Subcutaneous abdominal adipose tissue (tissue), 5 donors: ENCODE measurements around the gene AP1G1.

ENCODE experiments used
- H3K27ac ChIP-seq: one replicate; pipeline ENCODE4 v1.7.0; 2013; ENCODE audit warnings: low read depth, mild to moderate bottlenecking, inconsistent platforms, low read length, moderate library complexity
- H3K27me3 ChIP-seq, 5 donors: one replicate each; pipeline ENCODE4 v1.7.0; 2013; ENCODE audit warnings: low read length in 5 of 5, inconsistent platforms in 1 of 5; ENCODE audit not compliant: control insufficient read depth in 5 of 5, insufficient read depth in 4 of 5
- H3K36me3 ChIP-seq, 5 donors: one replicate each; pipeline ENCODE4 v1.7.0; 2013; ENCODE audit warnings: low read length in 5 of 5; ENCODE audit not compliant: control insufficient read depth in 5 of 5, insufficient read depth in 5 of 5
- H3K4me1 ChIP-seq, 5 donors: one replicate each; pipeline ENCODE4 v1.7.0; 2013; ENCODE audit warnings: low read length in 5 of 5, mild to moderate bottlenecking in 3 of 5, moderate library complexity in 1 of 5; ENCODE audit not compliant: control insufficient read depth in 5 of 5, insufficient read depth in 5 of 5
- H3K4me3 ChIP-seq, 5 donors: one replicate each; pipeline ENCODE4 v1.7.0; 2013; ENCODE audit warnings: low read length in 5 of 5, low read depth in 1 of 5
- H3K9ac ChIP-seq, 5 donors: one replicate each; pipeline ENCODE4 v1.7.0; 2013; ENCODE audit warnings: low read length in 5 of 5, mild to moderate bottlenecking in 4 of 5, moderate library complexity in 3 of 5
- H3K9me3 ChIP-seq, 5 donors: one replicate each; pipeline ENCODE4 v1.7.0; 2013; ENCODE audit warnings: low read length in 5 of 5; ENCODE audit not compliant: control insufficient read depth in 5 of 5
- donor health status: healthy.
- donor health status: healthy.
- donor health status: healthy.
- donor health status: healthy.
- donor health status: healthy.

The AP1G1 gene

DNA sequence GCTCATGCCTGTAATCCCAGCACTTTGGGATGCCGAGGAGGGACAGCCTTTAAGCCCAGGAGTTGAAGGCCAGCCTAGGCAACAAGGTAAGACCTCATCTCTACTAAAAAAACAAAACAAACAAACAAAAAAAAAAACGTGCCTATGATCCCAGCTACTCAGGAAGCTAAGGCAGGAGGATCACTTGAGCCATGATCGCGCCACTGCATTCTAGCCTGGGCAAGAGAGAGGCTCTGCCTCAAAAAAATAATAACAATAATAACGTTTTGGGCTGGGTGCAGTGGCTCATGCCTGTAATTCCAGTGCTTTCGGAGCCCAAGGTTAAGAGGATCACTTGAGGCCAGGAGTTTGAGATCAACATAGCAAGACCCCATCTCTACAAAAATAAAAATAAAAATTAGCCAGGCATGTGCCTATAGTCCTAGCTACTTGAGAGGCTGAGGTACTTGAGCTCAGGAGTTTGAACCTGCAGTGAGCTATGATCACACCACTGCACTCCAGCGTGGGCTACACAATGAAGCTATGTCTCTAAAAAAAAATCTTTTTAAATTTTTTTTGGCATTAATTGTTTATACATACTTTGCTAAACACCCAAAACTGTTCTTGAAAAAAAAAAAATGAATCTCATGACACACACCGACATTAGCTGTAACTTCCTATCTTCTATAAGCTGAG, 87.4 kb downstream of the AP1G1 start:
- H3K4me1 ChIP-seq: peaks cover 0 to 21% (median 14%) of the 10 kb centered on the region in 5 donors
- no peak overlapping the region for H3K4me3 ChIP-seq
- H3K9ac ChIP-seq: no peak overlapping the region
- no peaks in the 10 kb centered on the region for H3K27me3 ChIP-seq
- no peak overlapping the region for H3K27ac ChIP-seq
- no peaks in the 10 kb centered on the region for H3K9me3 ChIP-seq
- no peaks in the 10 kb centered on the region for H3K36me3 ChIP-seq

DNA sequence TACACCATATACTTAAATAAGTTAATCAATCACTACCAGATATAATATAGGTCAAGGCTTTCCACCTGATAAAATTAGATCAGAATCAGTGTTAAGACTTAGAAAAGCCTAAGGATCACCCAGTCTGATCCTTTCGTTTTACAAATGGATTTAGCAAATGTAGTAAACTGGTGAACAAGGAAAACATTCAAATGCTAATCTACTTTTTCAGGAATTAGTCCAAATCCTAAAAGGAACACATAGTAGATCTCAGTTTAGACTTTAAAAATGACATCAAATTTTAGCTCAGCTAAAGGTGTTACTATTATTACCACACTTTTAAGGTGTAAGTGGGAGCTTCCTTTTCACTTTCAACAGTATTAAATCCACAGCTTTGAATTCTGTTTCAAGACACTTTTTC, 96.1 kb downstream of the AP1G1 start:
- no peak overlapping the region for H3K9ac ChIP-seq
- H3K27me3 ChIP-seq: no peaks in the 10 kb centered on the region
- H3K27ac ChIP-seq: no peak overlapping the region
- peaks cover 2 to 10% (median 5%) of the 10 kb centered on the region in 5 donors for H3K36me3 ChIP-seq
- H3K4me3 ChIP-seq: no peak overlapping the region
- H3K4me1 ChIP-seq: peaks cover 0 to 10% (median 10%) of the 10 kb centered on the region in 5 donors
- no peaks in the 10 kb centered on the region for H3K9me3 ChIP-seq

GRCh38 chr16:71711789-71712188, 96.8 kb downstream of the AP1G1 start:
- Histone ChIP-seq H3K4me3 (no peak overlapping the region), H3K36me3 (peaks cover 2 to 10% (median 5%) of the 10 kb centered on the region in 5 donors), H3K4me1 (peaks cover 0 to 10% (median 10%) of the 10 kb centered on the region in 5 donors), H3K27ac (no peak overlapping the region), H3K9ac (no peak overlapping the region), H3K27me3 (no peaks in the 10 kb centered on the region), H3K9me3 (no peaks in the 10 kb centered on the region)

DNA sequence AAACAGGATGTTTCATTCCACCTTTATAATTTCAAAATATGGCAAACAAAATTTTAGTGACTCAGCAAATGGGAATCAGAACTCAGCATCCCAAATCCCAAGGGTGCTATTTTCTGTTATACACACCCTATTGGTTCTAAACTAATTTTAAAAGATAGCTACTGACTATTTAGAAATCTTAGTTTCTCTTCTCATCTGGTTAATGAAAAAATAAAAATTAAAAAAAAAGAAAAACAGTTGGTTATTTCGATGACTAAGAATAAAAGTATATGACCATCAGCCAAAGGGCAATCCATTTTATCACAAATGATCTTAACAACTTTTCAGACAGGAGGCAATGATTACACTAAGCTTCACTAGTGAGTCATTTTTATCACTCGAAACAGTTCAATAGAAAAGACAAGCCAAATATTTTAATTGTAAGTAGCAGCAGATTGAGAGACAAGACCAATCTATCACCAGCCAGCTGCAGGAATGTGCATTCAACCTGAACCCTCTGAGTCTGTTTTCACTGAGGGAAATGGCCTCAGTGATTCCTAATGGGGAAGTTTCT, 99.3 kb downstream of the AP1G1 start:
- Histone ChIP-seq H3K27ac (peak overlapping the region; percentile 42), H3K9ac (no peak overlapping the region), H3K9me3 (no peaks in the 10 kb centered on the region), H3K36me3 (peaks cover under 1 to 8% (median 2%) of the 10 kb centered on the region in 5 donors), H3K4me3 (peak overlapping the region in 1 of 5 donors; percentile 13), H3K4me1 (peaks cover 0 to 10% (median 10%) of the 10 kb centered on the region in 5 donors), H3K27me3 (no peaks in the 10 kb centered on the region)

- no peak overlapping the region for H3K4me3 ChIP-seq
- H3K27me3 ChIP-seq: no peaks in the 10 kb centered on the region
- no peaks in the 10 kb centered on the region for H3K9me3 ChIP-seq
- H3K27ac ChIP-seq: no peak overlapping the region
- no peak overlapping the region for H3K9ac ChIP-seq
- peaks cover 0 to 5% (median 2%) of the 10 kb centered on the region in 5 donors for H3K36me3 ChIP-seq
- peaks cover 0 to 10% (median 10%) of the 10 kb centered on the region in 5 donors for H3K4me1 ChIP-seq
Measured at GRCh38 chr16:71708696-71709095, 99.9 kb downstream of the AP1G1 start.

DNA sequence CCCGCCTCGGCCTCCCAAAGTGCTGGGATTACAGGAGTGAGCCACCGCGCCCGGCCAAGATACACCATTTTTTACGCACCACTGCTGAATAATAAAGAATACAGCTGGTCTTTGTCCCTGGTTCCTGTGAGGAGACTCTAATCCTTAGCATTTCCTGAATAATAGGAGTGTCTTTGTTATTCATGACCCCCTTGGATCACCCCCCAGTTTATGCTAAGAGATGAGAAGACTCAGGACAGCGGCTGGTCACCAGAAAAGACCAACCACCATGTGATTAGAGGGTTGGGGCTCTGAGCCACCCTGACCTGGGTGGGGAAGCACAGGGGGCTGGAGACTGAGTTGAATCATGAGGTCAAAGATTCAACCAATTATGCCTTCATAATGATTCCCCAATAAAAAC, 101.4 kb downstream of the AP1G1 start:
- Histone ChIP-seq H3K27ac (no peak overlapping the region), H3K4me3 (no peak overlapping the region), H3K9me3 (no peaks in the 10 kb centered on the region), H3K4me1 (peaks cover 0 to 10% (median 10%) of the 10 kb centered on the region in 5 donors), H3K27me3 (no peaks in the 10 kb centered on the region), H3K9ac (no peak overlapping the region), H3K36me3 (peaks cover 0 to 3% (median 0%) of the 10 kb centered on the region in 5 donors)

DNA sequence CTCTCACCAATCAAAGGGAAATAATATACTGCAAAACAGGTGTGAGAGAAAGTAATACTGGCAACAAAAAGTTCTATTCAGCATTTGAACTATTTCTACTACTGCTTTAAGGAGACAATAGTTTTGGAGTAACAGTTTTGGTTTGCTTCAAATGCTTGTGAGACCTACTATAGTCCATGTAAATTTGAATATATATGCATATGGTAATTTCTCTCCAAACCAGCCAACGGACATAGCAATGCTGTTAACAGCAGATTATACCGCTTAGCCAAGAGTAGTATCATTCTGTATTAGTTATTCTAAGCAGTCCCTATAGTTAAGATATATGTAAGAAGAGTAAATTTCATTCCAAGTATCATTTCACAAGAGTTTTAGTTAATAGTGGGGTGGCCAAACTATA, 102.6 kb downstream of the AP1G1 start:
- Histone ChIP-seq H3K27ac (no peak overlapping the region), H3K27me3 (no peaks in the 10 kb centered on the region), H3K4me3 (no peak overlapping the region), H3K9me3 (no peaks in the 10 kb centered on the region), H3K4me1 (peaks cover 0 to 10% (median 10%) of the 10 kb centered on the region in 5 donors), H3K9ac (no peak overlapping the region), H3K36me3 (peaks cover 0 to 9% (median 0%) of the 10 kb centered on the region in 5 donors)

DNA sequence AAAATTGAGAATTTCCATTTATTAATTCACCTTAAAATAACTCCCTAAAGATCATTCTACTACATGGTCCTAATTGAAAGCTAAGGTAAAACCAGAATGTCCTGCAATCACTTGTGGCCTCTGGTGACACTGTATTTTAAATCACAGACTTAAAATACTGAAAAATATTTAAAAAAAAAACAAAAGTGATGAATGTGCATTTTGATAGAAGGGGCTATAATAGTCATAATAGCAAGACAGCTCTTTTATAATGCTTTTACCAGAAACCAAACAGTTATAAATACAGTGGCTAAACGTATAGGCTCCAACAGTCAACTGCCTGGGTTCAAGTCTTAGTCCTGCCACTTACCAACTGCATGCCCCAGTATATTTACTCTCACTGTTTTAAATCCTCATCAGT, 105.3 kb downstream of the AP1G1 start:
- peaks cover 0 to 4% (median 0%) of the 10 kb centered on the region in 5 donors for H3K4me1 ChIP-seq
- no peak overlapping the region for H3K27ac ChIP-seq

GRCh38 chr16:71700831-71701230, 107.8 kb downstream of the AP1G1 start:
- no peak overlapping the region for H3K9ac ChIP-seq
- no peaks in the 10 kb centered on the region for H3K4me1 ChIP-seq
- no peak overlapping the region for H3K27ac ChIP-seq
- no peak overlapping the region for H3K4me3 ChIP-seq
- peaks cover 4 to 19% (median 16%) of the 10 kb centered on the region in 5 donors for H3K36me3 ChIP-seq
- H3K27me3 ChIP-seq: no peaks in the 10 kb centered on the region
- no peaks in the 10 kb centered on the region for H3K9me3 ChIP-seq

More for the DNA sequence above, 105.3 kb downstream of the AP1G1 start:
- H3K27me3 ChIP-seq: no peaks in the 10 kb centered on the region
- no peak overlapping the region for H3K9ac ChIP-seq
- H3K4me3 ChIP-seq: no peak overlapping the region
- H3K9me3 ChIP-seq: no peaks in the 10 kb centered on the region
- peaks cover 4 to 16% (median 14%) of the 10 kb centered on the region in 5 donors for H3K36me3 ChIP-seq

DNA sequence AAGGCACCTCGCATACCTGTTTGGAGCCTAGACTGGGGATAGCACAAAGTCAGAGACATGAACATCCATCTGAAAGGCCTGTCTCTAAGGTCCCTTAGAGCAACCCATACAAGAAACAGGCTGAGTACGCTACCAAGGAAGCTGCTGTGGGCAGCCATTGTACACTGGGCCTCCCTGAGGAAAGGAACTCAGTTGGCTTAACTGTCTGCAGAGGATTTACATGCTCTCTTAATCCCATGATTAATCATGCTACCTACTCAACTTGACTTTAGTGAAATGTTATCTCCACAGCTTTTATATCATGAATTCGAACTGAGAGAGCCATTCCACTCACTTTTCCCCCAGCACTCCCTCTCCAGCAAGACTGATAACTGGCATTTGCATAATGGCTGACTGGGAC, 110.1 kb downstream of the AP1G1 start:
- Histone ChIP-seq H3K36me3 (peaks cover 4 to 19% (median 16%) of the 10 kb centered on the region in 5 donors), H3K27me3 (no peaks in the 10 kb centered on the region), H3K4me3 (no peak overlapping the region), H3K9ac (no peak overlapping the region), H3K4me1 (no peaks in the 10 kb centered on the region), H3K27ac (no peak overlapping the region), H3K9me3 (no peaks in the 10 kb centered on the region)
